Testis (tissue), 3 donors: Measurements from ENCODE around the gene CDYL. TPM values are rescaled to one million over a fixed set of nuclear protein-coding genes. Genes with fewer than 3 reads are reported as not detected.

Experiments used
- DNase-seq: peaks from one replicate; pipeline ENCODE4 v3.0.0-alpha.2; 2019
- H3K27ac ChIP-seq, 2 donors: fragments of 200-600 bp; sonication (generic); one replicate each; pipeline ENCODE4 v1.5.1; 2019
- H3K27me3 ChIP-seq: fragments of 200-600 bp; sonication (generic); one replicate; pipeline ENCODE4 v1.5.1; 2019
- H3K36me3 ChIP-seq: fragments of 200-600 bp; sonication (generic); one replicate; pipeline ENCODE4 v1.5.1; 2017; ENCODE audit warnings: low read depth; ENCODE audit errors: missing control alignments
- H3K4me1 ChIP-seq: fragments of 200-600 bp; sonication (generic); one replicate; pipeline ENCODE4 v1.5.1; 2019
- H3K4me3 ChIP-seq, 2 donors: fragments of 200-600 bp; sonication (generic); one replicate each; pipeline ENCODE4 v1.5.1; 2017 to 2019
- H3K9me3 ChIP-seq: fragments of 200-600 bp; sonication (generic); one replicate; pipeline ENCODE4 v1.5.1; 2017
- CTCF ChIP-seq, 3 experiments: fragments of 450-650 bp in 2 of 3; fragments of 200-600 bp in 1 of 3; sonication (generic) in 1 of 3; IDR thresholded peaks; one replicate each; pipeline ENCODE4 v1.5.1; 2016 to 2019; ENCODE audit warnings: antibody characterized with exemption in 3 of 3, mild to moderate bottlenecking in 2 of 3, moderate library complexity in 1 of 3
- POLR2A ChIP-seq: fragments of 450-650 bp; IDR thresholded peaks from one replicate; pipeline ENCODE4 v1.6.1; 2017; ENCODE audit warnings: antibody characterized with exemption, mild to moderate bottlenecking, moderate library complexity
- WGBS, 2 donors: methylation state at CpG; one replicate each; pipeline ENCODE4 v1.1.5; 2018; 5-methylcytosine and 5-hydroxymethylcytosine counted together
- intact Hi-C: fragments of 100-400 bp; cut with DNase I; formaldehyde crosslinking; loops from one replicate; pipeline ENCODE4 v1.15.1; 2023; ENCODE audit warnings: low total_unique reads
- polyA plus RNA-seq: library from polyadenylated mRNA; stranded (reverse); fragments of 350-450 nt; fragmentation: Illumina TruSeq; extraction: RNeasy Lipid Tissue Mini Kit (QIAGEN cat#74804); gene quantifications from one replicate; pipeline ENCODE4 v1.2.3, GENCODE V29; 2014; ENCODE audit warnings: low read depth, low replicate concordance; ENCODE audit not compliant: insufficient read depth
- total RNA-seq, 2 donors: library from RNA; depleted of rRNA; stranded (reverse); fragments of >200 nt; gene quantifications; one replicate each; pipeline ENCODE4 v1.2.3, GENCODE V29; 2016

Gene CDYL
- total and polyA plus RNA-seq, 3 donors from 2014 or later: 26.8 to 72.8 (median 46.3) TPM

GRCh38 chr6:4906293-4907276 lies 130.4 kb downstream of the CDYL start:
- Histone ChIP-seq H3K4me3 (no peak overlapping the region), H3K27me3 (no peaks in the 10 kb centered on the region), H3K36me3 (no peaks in the 10 kb centered on the region), H3K4me1 (no peaks in the 10 kb centered on the region), H3K9me3 (no peaks in the 10 kb centered on the region), H3K27ac (no peak overlapping the region)
- intact Hi-C loops: no loop called here
- DNase-seq: no peak
- TF ChIP-seq POLR2A (no peak), CTCF (IDR thresholded peaks at IDR 0.05) (no peak)
- 86 to 87% methylated on average over 11 of the region's 11 CpGs for WGBS, 2 donors

- TF ChIP-seq CTCF (IDR thresholded peaks at IDR 0.05) (no peak), POLR2A (no peak)
- Histone ChIP-seq H3K4me1 (no peaks in the 10 kb centered on the region), H3K27ac (no peak overlapping the region), H3K9me3 (no peaks in the 10 kb centered on the region), H3K36me3 (no peaks in the 10 kb centered on the region), H3K4me3 (no peak overlapping the region), H3K27me3 (no peaks in the 10 kb centered on the region)
- intact Hi-C loops: no loop called here
- DNase-seq: no peak
- 84 to 90% methylated on average over 6 of the region's 6 CpGs for WGBS, 2 donors
Measured at GRCh38 chr6:4907602-4908001, 131.4 kb downstream of the CDYL start.

DNA sequence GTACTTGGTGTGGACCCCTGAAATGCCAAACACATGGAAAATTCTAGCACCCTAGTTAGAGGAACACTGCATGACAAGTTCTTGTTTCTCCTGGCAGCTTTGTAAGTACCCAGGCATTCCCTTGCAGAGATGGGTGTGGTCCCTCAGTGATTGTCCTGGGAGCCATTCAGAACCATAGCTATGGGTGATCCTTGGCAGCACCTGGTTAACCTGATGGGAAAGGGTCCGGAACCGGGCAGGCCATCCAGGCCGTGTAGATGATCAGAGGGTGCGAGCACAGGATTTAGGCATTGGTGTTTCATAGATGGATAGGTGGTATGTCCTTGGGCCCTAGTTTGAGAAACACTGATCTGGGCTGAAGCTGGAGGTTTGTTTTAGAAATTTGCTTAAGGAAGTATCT lies 131.9 kb downstream of the CDYL start:
- Histone ChIP-seq H3K27ac (no peak overlapping the region), H3K9me3 (no peaks in the 10 kb centered on the region), H3K4me1 (no peaks in the 10 kb centered on the region), H3K4me3 (no peak overlapping the region), H3K27me3 (no peaks in the 10 kb centered on the region), H3K36me3 (no peaks in the 10 kb centered on the region)
- DNase-seq: no peak
- intact Hi-C loops: no loop called here
- WGBS, 2 donors: 97 to 98% methylated on average over 4 of the region's 4 CpGs
- no peak for TF ChIP-seq POLR2A

GRCh38 chr6:4909063-4909706 lies 133.0 kb downstream of the CDYL start:
- H3K4me1 ChIP-seq: no peaks in the 10 kb centered on the region
- WGBS, 2 donors: 84% methylated on average over 10 of the region's 10 CpGs
- H3K36me3 ChIP-seq: no peaks in the 10 kb centered on the region
- H3K27me3 ChIP-seq: no peaks in the 10 kb centered on the region
- H3K9me3 ChIP-seq: no peaks in the 10 kb centered on the region
- intact Hi-C loops: no loop called here
- H3K27ac ChIP-seq: no peak overlapping the region
- no peak for DNase-seq
- TF ChIP-seq CTCF (IDR thresholded peaks at IDR 0.05) (no peak), POLR2A (no peak)
- H3K4me3 ChIP-seq: no peak overlapping the region

DNA sequence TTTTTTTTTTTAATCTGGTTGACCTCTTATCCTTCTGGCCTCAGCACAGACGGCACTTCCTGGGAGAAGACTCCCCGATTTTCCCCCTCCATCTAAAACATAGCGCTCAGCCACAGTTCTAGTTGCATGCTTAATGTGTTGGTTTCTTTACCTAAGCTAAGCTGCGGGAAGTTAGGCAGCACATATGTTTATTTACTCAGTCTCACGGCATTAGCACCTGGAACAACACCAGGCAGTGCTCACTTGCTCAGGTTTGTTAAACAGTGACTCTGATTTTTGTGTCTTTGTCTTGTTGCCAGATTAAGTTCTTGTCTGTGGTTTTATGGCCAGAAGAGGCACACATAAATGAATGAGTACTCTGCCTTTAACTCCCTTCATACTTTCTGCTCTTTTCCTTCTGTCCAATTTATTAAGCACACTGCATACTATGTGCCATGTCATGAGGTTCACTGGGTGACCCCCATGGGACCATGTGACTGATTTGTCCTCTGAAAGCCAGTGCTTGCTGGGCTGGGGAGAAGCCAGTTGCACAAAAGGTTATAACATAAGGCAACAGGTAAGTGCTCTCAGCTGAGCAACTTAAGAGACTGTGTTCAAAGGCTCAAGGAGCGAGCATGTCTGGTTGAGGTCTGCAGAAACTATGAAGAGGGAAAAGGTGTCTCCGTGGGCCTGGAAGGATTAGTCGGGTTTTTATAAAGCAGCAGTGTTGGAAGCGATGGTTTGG lies 134.0 kb downstream of the CDYL start:
- no peak for TF ChIP-seq POLR2A
- TF ChIP-seq CTCF (IDR thresholded peaks at IDR 0.05): no peak
- intact Hi-C loops: no loop called here
- WGBS, 2 donors: 92 to 96% methylated on average over 9 of the region's 9 CpGs

More for the DNA sequence above, 134.0 kb downstream of the CDYL start:
- Histone ChIP-seq H3K36me3 (no peaks in the 10 kb centered on the region), H3K4me3 (no peak overlapping the region), H3K27me3 (no peaks in the 10 kb centered on the region), H3K9me3 (no peaks in the 10 kb centered on the region), H3K4me1 (no peaks in the 10 kb centered on the region), H3K27ac (no peak overlapping the region)
- no peak for DNase-seq
